HG02678 (cell line): ENCODE data around the gene MXI1.

Experiments
- ATAC-seq: cut with Tn5 transposase; IDR thresholded peaks from one replicate; pipeline ENCODE4 v1.9.1; 2021; ENCODE audit warnings: mild to moderate bottlenecking, moderate library complexity; ENCODE audit not compliant: unreplicated experiment

Gene MXI1

DNA sequence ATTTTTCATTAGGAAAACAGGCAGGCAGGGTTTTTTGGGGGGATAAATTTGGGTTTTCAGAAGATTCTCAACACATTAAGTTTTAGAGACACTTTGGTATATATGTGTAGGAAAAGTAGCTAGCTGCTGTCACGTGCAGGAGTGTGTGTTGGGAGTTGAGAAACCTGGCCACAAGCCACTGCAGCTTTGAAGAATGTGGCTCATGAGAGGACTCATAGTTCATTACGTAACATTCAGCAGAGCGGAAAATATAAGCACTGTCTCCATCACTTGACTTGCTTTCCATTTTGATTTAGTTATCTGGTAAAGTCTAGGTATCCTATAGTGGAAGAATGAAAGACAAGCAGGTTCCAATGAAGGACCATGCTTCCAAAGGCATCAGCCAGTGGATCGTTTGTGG, 66.1 kb downstream of the MXI1 start:
- peak; percentile 55 for ATAC-seq

- ATAC-seq, result no peak
Measured at GRCh38 chr10:110274072-110274627, 66.7 kb downstream of the MXI1 start.

DNA sequence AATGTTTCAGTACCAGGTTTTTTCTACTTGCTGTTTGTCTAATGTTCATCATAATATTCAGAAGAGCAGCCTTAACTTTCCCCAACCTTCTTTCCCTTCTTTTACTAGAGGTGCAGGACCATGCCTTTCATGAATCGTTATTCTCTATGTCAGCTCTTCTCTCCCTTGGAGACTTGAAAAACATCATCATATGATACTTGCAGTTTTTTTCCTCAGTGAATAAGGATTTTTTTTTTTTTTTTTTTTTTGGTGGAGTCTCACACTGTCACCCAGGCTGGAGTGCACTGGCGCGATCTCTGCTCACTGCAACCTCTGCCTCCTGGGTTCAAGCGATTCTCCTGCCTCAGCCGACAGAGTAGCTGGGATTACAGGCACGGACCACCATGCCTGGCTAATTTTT, 67.2 kb downstream of the MXI1 start:
- no peak for ATAC-seq

DNA sequence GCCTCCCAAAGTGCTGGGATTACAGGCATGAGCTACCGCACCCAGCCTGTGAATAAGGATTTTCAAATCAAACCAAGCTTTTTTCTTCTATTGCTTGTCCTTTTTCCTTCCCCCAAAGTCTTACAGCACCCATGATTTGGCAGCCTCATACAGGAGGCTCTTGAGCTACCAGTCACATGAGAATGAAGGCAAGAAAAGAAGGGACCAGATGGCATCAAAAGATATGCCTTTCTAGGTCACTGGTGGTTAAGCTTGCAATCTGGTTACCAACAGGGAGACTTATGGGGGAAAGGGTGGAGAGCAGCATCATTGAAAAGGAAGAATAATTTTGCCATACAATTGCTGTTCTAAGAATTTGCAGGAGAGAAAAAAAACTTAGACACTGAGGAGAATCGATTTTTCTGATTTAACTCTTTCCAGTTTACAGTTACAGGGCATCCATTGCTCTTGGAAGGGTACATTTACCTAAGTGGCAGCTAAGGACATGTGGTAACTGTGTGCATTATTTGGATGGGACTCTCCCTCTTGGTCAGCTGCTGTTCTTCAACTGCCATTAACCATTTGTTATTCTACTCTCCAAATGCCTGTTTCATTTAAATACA, 67.8 kb downstream of the MXI1 start:
- no peak for ATAC-seq

DNA sequence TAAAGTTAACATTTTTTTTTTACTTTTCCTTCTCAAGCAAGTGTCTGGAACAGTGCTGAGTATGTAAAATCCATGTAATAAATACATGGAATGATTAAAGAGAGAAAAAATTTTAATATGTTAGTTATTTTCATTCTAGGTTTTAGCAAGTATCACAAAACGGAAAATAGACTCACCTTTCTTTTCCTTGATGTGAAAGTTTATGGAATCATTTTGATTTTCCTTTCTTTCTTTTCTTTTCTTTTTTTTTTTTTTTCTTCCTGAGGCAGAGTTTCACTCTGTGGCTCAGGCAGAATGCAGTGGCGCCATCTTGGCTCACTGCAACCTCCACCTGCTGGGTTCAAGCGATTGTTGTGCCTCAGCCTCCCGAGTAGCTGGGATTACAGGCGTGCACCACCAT, 69.2 kb downstream of the MXI1 start:
- ATAC-seq, result no peak

DNA sequence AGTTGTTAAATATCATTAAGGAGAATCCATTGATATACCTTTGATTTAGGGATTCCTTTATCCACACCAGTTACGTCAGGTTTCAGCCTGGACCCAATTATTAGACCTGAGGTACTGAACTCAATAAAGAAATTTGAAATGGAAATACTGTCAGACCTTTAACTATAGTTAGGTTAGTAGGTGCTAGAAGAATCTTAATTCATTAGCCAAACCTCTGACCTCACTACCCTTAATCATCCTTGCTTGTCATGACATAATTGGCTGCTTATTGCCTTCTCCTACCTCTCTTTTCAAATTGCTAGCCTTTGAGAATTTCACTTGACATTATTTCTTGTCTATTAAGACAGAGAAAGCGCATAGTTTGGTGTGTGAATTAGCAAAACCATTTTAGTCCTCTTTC, 70.2 kb downstream of the MXI1 start:
- no peak for ATAC-seq

GRCh38 chr10:110278562-110279406, 71.4 kb downstream of the MXI1 start:
- no peak for ATAC-seq

GRCh38 chr10:110279407-110279986, 72.1 kb downstream of the MXI1 start:
- peak; percentile 51 for ATAC-seq

- no peak for ATAC-seq
Measured at GRCh38 chr10:110284262-110284661, 76.9 kb downstream of the MXI1 start.

GRCh38 chr10:110285501-110285900, 78.1 kb downstream of the MXI1 start:
- ATAC-seq, result no peak

- ATAC-seq, result no peak
Measured at GRCh38 chr10:110286841-110287240, 79.4 kb downstream of the MXI1 start.

GRCh38 chr10:110296966-110297365, 89.6 kb downstream of the MXI1 start:
- ATAC-seq, result no peak

GRCh38 chr10:110300486-110300986, 93.1 kb downstream of the MXI1 start:
- ATAC-seq, result no peak

- ATAC-seq, result no peak
Measured at GRCh38 chr10:110303681-110304080, 96.3 kb downstream of the MXI1 start.

DNA sequence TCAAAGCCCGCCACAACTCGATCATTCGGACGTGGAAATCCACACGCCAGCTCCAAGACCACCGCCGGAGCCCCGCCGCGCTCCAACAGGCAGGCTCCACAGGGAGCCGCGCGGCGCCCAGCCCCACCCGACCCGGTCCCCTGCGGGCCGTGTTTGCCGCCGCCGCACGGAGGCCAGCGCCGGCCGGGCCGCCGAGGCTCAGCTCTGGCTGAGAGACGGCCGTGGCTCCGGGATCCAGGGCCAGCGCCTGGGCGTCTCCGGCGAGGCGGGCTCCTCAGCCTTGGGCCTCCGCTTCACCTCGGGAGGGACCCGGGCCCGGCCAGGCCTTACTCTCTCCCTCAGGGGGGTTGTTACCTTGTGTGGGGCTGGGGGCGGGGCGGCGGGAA, 97.0 kb downstream of the MXI1 start:
- ATAC-seq, result peak; percentile 36

GRCh38 chr10:110304780-110305421, 97.5 kb downstream of the MXI1 start, which contains the start of gene SMNDC1:
Gene SMNDC1 (minus strand): TSS chr10:110304920. CDS start chr10:110303587, 1,333 bp downstream.
- ATAC-seq, result peak; percentile 90

- peak; percentile 45 for ATAC-seq
Measured at GRCh38 chr10:110305767-110306451, 98.5 kb downstream of the MXI1 start.

DNA sequence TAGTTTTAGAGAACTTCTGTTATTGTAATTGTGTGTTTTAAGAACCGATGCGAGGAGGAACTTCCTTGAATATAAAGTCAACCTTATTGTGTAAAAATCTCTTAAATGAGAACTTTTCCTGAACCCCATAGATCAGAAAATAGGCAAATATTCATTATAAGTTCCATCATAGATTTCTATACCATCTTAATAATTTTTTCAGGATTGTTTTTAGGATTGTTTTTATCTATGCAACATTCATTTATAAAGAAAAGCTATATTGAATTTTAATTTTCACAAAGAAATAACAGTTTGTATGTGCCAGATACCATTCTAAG, 99.0 kb downstream of the MXI1 start:
- ATAC-seq, result no peak

DNA sequence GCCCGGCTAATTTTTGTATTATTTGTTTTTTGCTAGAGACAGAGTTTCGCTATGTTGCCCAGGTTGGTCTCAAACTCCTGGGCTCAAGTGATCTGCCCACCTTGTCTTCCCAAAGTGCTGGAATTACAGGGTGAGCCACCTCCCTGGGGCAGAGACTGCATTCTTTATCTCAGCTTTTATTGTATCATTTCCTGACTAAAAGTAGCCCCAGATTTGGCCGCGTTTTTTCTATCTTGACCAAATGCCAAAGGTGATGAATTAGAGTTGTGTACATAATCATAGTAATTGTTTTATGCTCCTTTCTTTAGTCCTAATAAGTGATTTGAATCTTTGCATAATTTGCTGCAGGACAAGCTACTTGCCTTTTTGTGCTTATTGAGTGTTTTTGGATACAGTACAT, 100.4 kb downstream of the MXI1 start:
- no peak for ATAC-seq

- ATAC-seq, result no peak
Measured at GRCh38 chr10:110310741-110311140, 103.3 kb downstream of the MXI1 start.
